ENCODE data around the gene CSTF3. TPM values are rescaled to one million over a fixed set of nuclear protein-coding genes. Genes with fewer than 3 reads are reported as not detected.

CSTF3 gene
- total RNA-seq, 1 donor from 2014 or later = 47.5 TPM

- TF ChIP-seq CTCF (IDR thresholded peaks at IDR 0.05; ENCODE audit: insufficient read depth, low read depth, low read length) (no peak), EZH2 (IDR thresholded peaks at IDR 0.05; ENCODE audit: insufficient read depth, low read length) (no peak)
- no peak overlapping the region for H3K4me3 ChIP-seq (ENCODE audit: insufficient read depth, low read depth, low read length)
- peak overlapping the region; percentile 82 for H3K27ac Mint-ChIP-seq (ENCODE audit: unreplicated experiment)
- FAIRE-seq (peak; percentile 60), DNase-seq (ENCODE audit: low read depth) (peak; percentile 76)
- H3K79me2 ChIP-seq (ENCODE audit: insufficient read depth, low read length) = peaks cover 9% of the 10 kb centered on the region
- no peak overlapping the region for H3K4me2 ChIP-seq (ENCODE audit: low read length)
- H3K9me3 ChIP-seq (ENCODE audit: insufficient read depth, low read depth, low read length) = no peaks in the 10 kb centered on the region
- H3K27me3 Mint-ChIP-seq (ENCODE audit: low read depth, unreplicated experiment) = no peaks in the 10 kb centered on the region
- no peaks in the 10 kb centered on the region for H3K9me3 Mint-ChIP-seq (ENCODE audit: unreplicated experiment)
- peaks cover 12% of the 10 kb centered on the region for H4K20me1 ChIP-seq (ENCODE audit: insufficient read depth, low read length)
- H3K36me3 Mint-ChIP-seq (ENCODE audit: low read depth, unreplicated experiment) = peaks cover 2% of the 10 kb centered on the region
- peaks cover 23% of the 10 kb centered on the region for H3K4me1 Mint-ChIP-seq (ENCODE audit: low read depth, unreplicated experiment)
- H3K4me3 Mint-ChIP-seq (ENCODE audit: unreplicated experiment) = no peak overlapping the region
- no peak overlapping the region for H2AFZ ChIP-seq (ENCODE audit: low read depth, low read length)
- H3K27me3 ChIP-seq (ENCODE audit: insufficient read depth, low read length) = no peaks in the 10 kb centered on the region
- H3K9ac ChIP-seq (ENCODE audit: low read length) = no peak overlapping the region
- no peak overlapping the region for H3K27ac ChIP-seq (ENCODE audit: low read depth, low read length)
- peaks cover 3% of the 10 kb centered on the region for H3K4me1 ChIP-seq (ENCODE audit: insufficient read depth, low read length)
- peaks cover 14% of the 10 kb centered on the region for H3K36me3 ChIP-seq (ENCODE audit: insufficient read depth, low read length)
These were observed 26.1 kb downstream of the CSTF3 start for GRCh38 chr11:33135216-33135615.

- Histone ChIP-seq H3K4me3 (ENCODE audit: insufficient read depth, low read depth, low read length) (no peak overlapping the region), H3K9me3 (ENCODE audit: insufficient read depth, low read depth, low read length) (no peaks in the 10 kb centered on the region), H3K4me2 (ENCODE audit: low read length) (no peak overlapping the region), H3K79me2 (ENCODE audit: insufficient read depth, low read length) (peaks cover 2% of the 10 kb centered on the region), H3K27ac (ENCODE audit: low read depth, low read length) (no peak overlapping the region), H3K27me3 (ENCODE audit: insufficient read depth, low read length) (no peaks in the 10 kb centered on the region), H4K20me1 (ENCODE audit: insufficient read depth, low read length) (peaks cover 5% of the 10 kb centered on the region), H3K36me3 (ENCODE audit: insufficient read depth, low read length) (peaks cover 8% of the 10 kb centered on the region), H3K4me1 (ENCODE audit: insufficient read depth, low read length) (peaks cover 3% of the 10 kb centered on the region), H3K9ac (ENCODE audit: low read length) (no peak overlapping the region), H2AFZ (ENCODE audit: low read depth, low read length) (no peak overlapping the region)
- Mint-ChIP-seq H3K9me3 (ENCODE audit: unreplicated experiment) (no peaks in the 10 kb centered on the region), H3K4me1 (ENCODE audit: low read depth, unreplicated experiment) (peaks cover 23% of the 10 kb centered on the region), H3K27ac (ENCODE audit: unreplicated experiment) (peak overlapping the region; percentile 82), H3K36me3 (ENCODE audit: low read depth, unreplicated experiment) (peaks cover under 1% of the 10 kb centered on the region), H3K27me3 (ENCODE audit: low read depth, unreplicated experiment) (no peaks in the 10 kb centered on the region), H3K4me3 (ENCODE audit: unreplicated experiment) (no peak overlapping the region)
- no peak for TF ChIP-seq EZH2 (IDR thresholded peaks at IDR 0.05; ENCODE audit: insufficient read depth, low read length)
- TF ChIP-seq CTCF (IDR thresholded peaks at IDR 0.05; ENCODE audit: insufficient read depth, low read depth, low read length) = no peak
- FAIRE-seq (no peak), DNase-seq (ENCODE audit: low read depth) (no peak)
These were observed 27.0 kb downstream of the CSTF3 start for GRCh38 chr11:33134276-33134675.

GRCh38 chr11:33133761-33134160 is 27.5 kb downstream of the CSTF3 start:
- Histone ChIP-seq H3K36me3 (ENCODE audit: insufficient read depth, low read length) (peaks cover 8% of the 10 kb centered on the region), H3K4me3 (ENCODE audit: insufficient read depth, low read depth, low read length) (no peak overlapping the region), H3K27me3 (ENCODE audit: insufficient read depth, low read length) (no peaks in the 10 kb centered on the region), H3K4me1 (ENCODE audit: insufficient read depth, low read length) (peaks cover 3% of the 10 kb centered on the region), H3K9ac (ENCODE audit: low read length) (no peak overlapping the region), H4K20me1 (ENCODE audit: insufficient read depth, low read length) (peaks cover 5% of the 10 kb centered on the region), H3K9me3 (ENCODE audit: insufficient read depth, low read depth, low read length) (no peaks in the 10 kb centered on the region), H3K79me2 (ENCODE audit: insufficient read depth, low read length) (peaks cover under 1% of the 10 kb centered on the region), H3K4me2 (ENCODE audit: low read length) (no peak overlapping the region), H2AFZ (ENCODE audit: low read depth, low read length) (no peak overlapping the region), H3K27ac (ENCODE audit: low read depth, low read length) (no peak overlapping the region)
- Mint-ChIP-seq H3K4me3 (ENCODE audit: unreplicated experiment) (no peak overlapping the region), H3K9me3 (ENCODE audit: unreplicated experiment) (no peaks in the 10 kb centered on the region), H3K36me3 (ENCODE audit: low read depth, unreplicated experiment) (peaks cover under 1% of the 10 kb centered on the region), H3K27me3 (ENCODE audit: low read depth, unreplicated experiment) (no peaks in the 10 kb centered on the region), H3K4me1 (ENCODE audit: low read depth, unreplicated experiment) (peaks cover 24% of the 10 kb centered on the region), H3K27ac (ENCODE audit: unreplicated experiment) (no peak overlapping the region)
- TF ChIP-seq CTCF (IDR thresholded peaks at IDR 0.05; ENCODE audit: insufficient read depth, low read depth, low read length) (no peak), EZH2 (IDR thresholded peaks at IDR 0.05; ENCODE audit: insufficient read depth, low read length) (no peak)
- FAIRE-seq = no peak
- DNase-seq (ENCODE audit: low read depth) = no peak
